SU-DHL-6 (cell line): ENCODE measurements around the gene OTULIN.

Experiments used
- H2AFZ ChIP-seq: fragments of 200-600 bp; sonication (generic); 2 replicates; pipeline ENCODE4 v1.6.1; 2014; ENCODE audit warnings: low read depth, mild to moderate bottlenecking, moderate library complexity, mixed read lengths, antibody characterized with exemption, low read length; ENCODE audit not compliant: severe bottlenecking
- H3F3A ChIP-seq: fragments of 200-600 bp; shearing (Covaris generic); 2 replicates; pipeline ENCODE4 v1.6.0; 2016; ENCODE audit warnings: antibody characterized with exemption, mild to moderate bottlenecking; ENCODE audit not compliant: insufficient read depth
- H3K27ac ChIP-seq: fragments of 200-600 bp; sonication (generic); 2 replicates; pipeline ENCODE4 v1.5.1; 2016; ENCODE audit warnings: low read depth, mild to moderate bottlenecking, low read length, moderate library complexity, mixed read lengths
- H3K27me3 ChIP-seq: fragments of 200-600 bp; sonication (generic), shearing (Covaris generic); 2 replicates; pipeline ENCODE4 v1.6.0; 2014; ENCODE audit warnings: mild to moderate bottlenecking, low read length
- H3K36me3 ChIP-seq: fragments of 200-600 bp; sonication (generic); 2 replicates; pipeline ENCODE4 v1.6.1; 2014; ENCODE audit warnings: mild to moderate bottlenecking, low read length, mixed read lengths
- H3K4me2 ChIP-seq: fragments of 300-600, 200-600 bp; shearing (Covaris generic), sonication (generic); 2 replicates; pipeline ENCODE4 v1.6.0; 2014; ENCODE audit warnings: low read length, low read depth, mild to moderate bottlenecking; ENCODE audit not compliant: poor library complexity, severe bottlenecking
- H3K4me3 ChIP-seq: fragments of 200-600 bp; sonication (generic); 2 replicates; pipeline ENCODE4 v1.5.1; 2014; ENCODE audit warnings: antibody characterized with exemption, low read length, mild to moderate bottlenecking, mixed read lengths; ENCODE audit not compliant: insufficient read depth, poor library complexity, severe bottlenecking
- H3K79me2 ChIP-seq: fragments of 200-600 bp; sonication (generic); 2 replicates; pipeline ENCODE4 v1.6.1; 2014; ENCODE audit warnings: mild to moderate bottlenecking, low read length, moderate library complexity; ENCODE audit not compliant: insufficient read depth
- H3K9ac ChIP-seq: fragments of 200-600 bp; sonication (generic); 2 replicates; pipeline ENCODE4 v1.7.0; 2014; ENCODE audit warnings: mild to moderate bottlenecking, low read length
- H3K9me2 ChIP-seq: fragments of 200-600 bp; sonication (generic); replicated peaks from 2 replicates; pipeline ENCODE4 v1.6.1; 2014; ENCODE audit warnings: low read length; ENCODE audit not compliant: insufficient read depth
- H3K9me3 ChIP-seq: fragments of 200-600 bp; sonication (generic); 2 replicates; pipeline ENCODE4 v1.6.1; 2014; ENCODE audit warnings: low read length, mixed read lengths; ENCODE audit not compliant: insufficient read depth
- H4K20me1 ChIP-seq: fragments of 200-600 bp; sonication (generic); 2 replicates; pipeline ENCODE4 v1.6.1; 2014; ENCODE audit warnings: low read depth, mild to moderate bottlenecking, antibody characterized with exemption, low read length, moderate library complexity, mixed read lengths
- CTCF ChIP-seq: fragments of 200-600 bp; sonication (generic); IDR thresholded peaks from one replicate; pipeline ENCODE4 v1.5.1; 2017; ENCODE audit warnings: antibody characterized with exemption, mild to moderate bottlenecking, low read length, moderate library complexity; ENCODE audit not compliant: insufficient read depth, poor library complexity, severe bottlenecking
- EZH2phosphoT487 ChIP-seq: fragments of 200-600 bp; sonication (generic), shearing (Covaris generic); conservative IDR thresholded peaks from 2 replicates; pipeline ENCODE4 v1.6.1; 2018; ENCODE audit warnings: mild to moderate bottlenecking, antibody characterized with exemption, low read length, moderate library complexity, mixed read lengths

OTULIN gene

GRCh38 chr5:14665101-14665822 lies 744 bp downstream of the OTULIN start:
- Histone ChIP-seq H3K36me3 (peaks cover 7% of the 10 kb centered on the region; the same call in 1 of the 2 replicates), H3K27me3 (no peaks in the 10 kb centered on the region), H2AFZ (no peak overlapping the region), H4K20me1 (peaks cover 25% of the 10 kb centered on the region; the same call in 1 of the 2 replicates), H3K9me2 (no peaks in the 10 kb centered on the region), H3K27ac (peak overlapping the region; percentile 76), H3K9ac (peak overlapping the region; percentile 91), H3K4me3 (peak overlapping the region; percentile 84), H3F3A (peaks cover 15% of the 10 kb centered on the region), H3K9me3 (no peaks in the 10 kb centered on the region), H3K79me2 (peaks cover 60% of the 10 kb centered on the region), H3K4me2 (peak overlapping the region; percentile 91)
- TF ChIP-seq EZH2phosphoT487 (no peak), CTCF (no peak)

GRCh38 chr5:14665949-14666348 lies 1.4 kb downstream of the OTULIN start:
- Histone ChIP-seq H3K36me3 (peaks cover 7% of the 10 kb centered on the region; the same call in 1 of the 2 replicates), H3K9me2 (no peaks in the 10 kb centered on the region), H3K27ac (peak overlapping the region; percentile 76), H3F3A (peaks cover 15% of the 10 kb centered on the region), H3K9ac (peak overlapping the region; percentile 91), H2AFZ (no peak overlapping the region), H3K79me2 (peaks cover 66% of the 10 kb centered on the region), H3K27me3 (no peaks in the 10 kb centered on the region), H4K20me1 (peaks cover 29% of the 10 kb centered on the region; the same call in 1 of the 2 replicates), H3K4me3 (peak overlapping the region; percentile 84), H3K4me2 (peak overlapping the region; percentile 91), H3K9me3 (no peaks in the 10 kb centered on the region)
- TF ChIP-seq EZH2phosphoT487, result no peak
- TF ChIP-seq CTCF, result no peak

GRCh38 chr5:14666357-14666756 lies 1.8 kb downstream of the OTULIN start:
- Histone ChIP-seq H3K27ac (peak overlapping the region; percentile 76), H3K4me3 (peak overlapping the region; percentile 35)

More at GRCh38 chr5:14666357-14666756, 1.8 kb downstream of the OTULIN start:
- Histone ChIP-seq H2AFZ (no peak overlapping the region), H3K9ac (peak overlapping the region; percentile 91), H3K79me2 (peaks cover 70% of the 10 kb centered on the region), H3K36me3 (peaks cover 7% of the 10 kb centered on the region; the same call in 1 of the 2 replicates), H3K9me3 (no peaks in the 10 kb centered on the region), H3K4me2 (peak overlapping the region; percentile 91), H4K20me1 (peaks cover 30% of the 10 kb centered on the region; the same call in 1 of the 2 replicates), H3K27me3 (no peaks in the 10 kb centered on the region), H3K9me2 (no peaks in the 10 kb centered on the region), H3F3A (peaks cover 15% of the 10 kb centered on the region)
- TF ChIP-seq EZH2phosphoT487, result no peak
- TF ChIP-seq CTCF, result no peak
